NCI-H524 treated with DMSO at 0.1 percent for 48 hours (cell line): Measurements from ENCODE around the gene CAMKMT.

Experiments
- DNase-seq: peaks from one replicate; lab custom pipeline; 2025; lab: John Stamatoyannopoulos, UW

The CAMKMT gene

DNA sequence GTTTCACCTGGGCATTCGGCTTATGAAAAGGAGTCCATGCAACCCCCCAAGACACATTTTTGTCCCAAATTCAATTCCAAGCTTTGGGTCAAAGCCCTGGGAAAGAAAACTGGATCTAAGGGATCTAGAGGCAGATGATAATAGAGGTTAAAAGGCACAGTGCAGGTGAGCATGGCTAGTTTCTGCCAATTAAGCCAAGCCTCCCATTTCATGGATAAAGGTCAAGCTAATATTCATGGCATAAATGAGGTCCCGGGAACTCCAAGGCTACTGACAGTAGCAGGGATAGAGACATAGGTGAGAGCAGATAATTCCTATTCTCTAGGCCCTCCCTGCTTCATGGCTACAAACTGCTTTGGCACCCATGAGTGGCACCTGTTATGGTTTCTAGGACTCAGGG, 83.1 kb downstream of the CAMKMT start:
- no peak for DNase-seq

DNA sequence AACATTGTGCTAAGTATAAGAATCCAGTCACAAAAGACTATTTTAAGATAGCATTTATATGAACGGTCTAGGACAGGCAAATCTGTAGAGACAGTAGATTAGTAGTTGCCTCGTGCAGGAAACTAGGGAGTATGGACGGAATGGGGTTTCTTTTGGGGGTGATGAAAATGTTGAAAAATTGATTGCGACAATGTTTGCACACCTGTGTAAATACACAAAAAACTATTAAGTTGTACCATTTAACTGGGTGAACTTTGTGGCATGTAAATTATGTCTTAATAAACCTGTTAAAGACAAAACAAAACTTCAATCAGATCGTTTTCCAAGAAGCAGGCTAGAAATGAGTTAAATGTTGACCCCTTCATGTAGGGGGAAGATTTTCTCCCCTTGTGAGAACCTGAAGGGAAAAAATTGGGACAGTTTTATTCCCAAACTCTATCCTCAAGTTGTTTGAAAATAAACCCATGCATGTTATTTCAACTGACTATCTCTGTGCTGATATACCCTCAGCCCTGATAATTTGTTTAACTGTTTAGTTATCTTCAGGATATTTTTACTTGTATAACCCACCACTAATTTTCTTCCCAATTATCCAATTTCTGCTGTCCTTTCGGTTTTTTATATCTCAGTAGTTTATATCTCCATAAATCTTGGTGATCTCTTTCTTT, 87.2 kb downstream of the CAMKMT start:
- DNase-seq, result no peak

DNA sequence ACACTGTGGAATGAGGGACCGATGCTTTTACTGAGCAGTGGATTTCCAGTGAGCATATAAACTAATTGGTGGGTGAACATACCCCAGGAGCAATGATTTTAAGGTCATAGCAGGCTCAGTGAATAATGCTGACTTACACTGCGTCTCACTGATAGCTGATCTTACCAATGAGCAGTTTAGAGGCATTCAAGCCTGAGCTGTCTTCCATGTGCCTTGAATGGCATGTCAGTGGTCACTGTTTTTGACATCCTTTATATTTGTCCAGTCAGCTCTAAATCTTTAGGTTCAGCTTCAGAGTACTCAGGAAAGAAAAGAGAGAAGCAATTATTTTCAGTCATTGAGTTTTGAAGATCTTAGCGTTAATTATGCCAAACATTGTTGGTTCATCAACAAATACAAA, 88.3 kb downstream of the CAMKMT start:
- DNase-seq, result no peak

DNA sequence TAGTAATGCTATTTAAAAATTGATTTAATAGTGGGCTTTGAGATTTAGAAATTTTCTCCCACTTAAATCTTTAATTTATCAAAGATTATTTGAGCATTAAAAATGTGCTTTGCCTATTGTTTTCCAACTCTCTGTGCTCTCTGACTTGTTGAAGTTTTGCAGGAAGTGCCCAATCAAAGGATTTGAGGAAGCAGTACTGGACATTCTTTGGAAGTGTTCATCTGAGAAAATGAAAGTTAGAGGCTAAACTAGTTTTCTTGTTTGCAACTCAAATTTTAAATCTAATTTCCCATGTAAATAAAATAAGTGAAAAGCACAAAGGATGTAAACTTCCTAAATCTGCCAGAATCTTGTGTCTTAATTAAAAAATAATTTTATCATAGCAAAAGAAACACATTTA, 89.1 kb downstream of the CAMKMT start:
- no peak for DNase-seq

DNA sequence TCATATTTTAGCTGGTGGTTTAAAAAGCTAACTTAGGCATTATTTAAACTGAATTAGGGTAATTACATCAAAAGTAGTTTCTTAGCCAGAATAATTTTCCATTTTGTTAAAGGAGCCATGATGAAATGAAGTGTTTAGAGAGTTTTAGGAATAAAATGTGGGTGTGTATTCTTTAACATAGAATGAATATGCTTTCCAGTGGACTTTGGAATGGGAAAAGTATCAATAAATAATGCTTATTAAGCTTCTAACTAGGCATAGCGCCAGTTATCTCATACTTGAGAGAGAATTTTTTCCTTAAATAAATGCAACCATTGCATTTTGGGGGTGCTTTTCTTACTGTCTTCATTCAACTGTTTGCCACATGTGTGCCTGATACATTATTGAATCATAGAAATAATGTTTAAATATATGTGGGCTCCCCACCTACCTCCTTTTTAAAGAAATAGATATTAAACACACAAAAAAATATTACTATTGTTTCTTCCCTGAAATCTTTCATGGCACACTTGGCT, 90.4 kb downstream of the CAMKMT start:
- DNase-seq, result no peak

DNA sequence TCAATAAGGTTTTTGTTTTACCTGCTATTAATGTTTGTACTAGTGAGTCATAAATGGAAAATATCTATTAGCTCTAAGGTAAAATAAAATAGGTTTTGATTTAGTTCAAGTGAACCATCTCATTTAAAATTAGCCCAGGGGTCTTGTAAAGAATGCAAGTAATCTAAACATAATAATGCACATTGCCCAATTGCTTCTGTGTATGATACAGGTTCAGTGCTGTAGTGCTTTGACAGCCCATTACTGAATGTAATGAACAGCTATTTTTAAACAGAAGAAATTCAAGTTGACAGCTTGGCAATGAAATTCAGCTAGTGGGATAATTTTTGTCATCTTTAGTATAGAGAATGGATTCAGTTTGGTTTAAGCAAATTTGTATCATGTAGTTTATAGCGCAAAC, 91.5 kb downstream of the CAMKMT start:
- no peak for DNase-seq

DNA sequence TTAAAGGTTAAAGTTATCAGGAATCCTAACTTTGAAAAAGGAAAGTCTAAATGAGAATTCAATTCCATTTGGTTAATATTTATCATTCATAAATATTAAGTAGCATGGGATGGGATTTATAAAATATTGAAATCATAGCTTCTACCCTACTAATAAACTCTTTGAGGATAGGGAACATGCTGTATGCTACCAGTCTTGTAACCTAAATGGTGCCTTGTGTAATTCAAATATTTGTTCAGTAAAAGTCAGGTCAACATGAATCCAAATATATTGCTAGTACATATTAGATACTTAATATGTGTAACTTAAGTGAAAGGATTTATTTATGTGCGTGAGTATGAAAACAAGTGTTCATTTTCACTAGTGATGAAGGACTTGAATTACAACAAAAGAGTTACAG, 94.1 kb downstream of the CAMKMT start:
- no peak for DNase-seq

DNA sequence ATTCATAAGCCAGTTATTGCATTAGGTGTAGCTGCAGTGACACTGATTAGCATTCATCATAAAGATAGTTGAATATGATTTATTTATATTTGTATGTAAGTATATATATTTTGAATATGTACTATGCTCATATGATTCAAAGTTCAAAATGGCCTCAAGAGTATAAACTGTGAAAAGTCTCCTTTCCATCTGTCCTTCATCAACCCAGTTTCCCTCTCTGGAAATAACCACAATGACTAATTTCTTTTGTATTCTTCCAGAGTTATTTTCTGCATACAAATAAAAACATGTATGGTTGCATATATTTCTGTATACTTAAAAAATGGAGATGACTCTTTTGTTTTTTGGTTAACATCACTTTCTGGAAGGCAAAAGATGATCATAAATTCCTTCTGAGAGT, 95.2 kb downstream of the CAMKMT start:
- DNase-seq, result no peak

DNA sequence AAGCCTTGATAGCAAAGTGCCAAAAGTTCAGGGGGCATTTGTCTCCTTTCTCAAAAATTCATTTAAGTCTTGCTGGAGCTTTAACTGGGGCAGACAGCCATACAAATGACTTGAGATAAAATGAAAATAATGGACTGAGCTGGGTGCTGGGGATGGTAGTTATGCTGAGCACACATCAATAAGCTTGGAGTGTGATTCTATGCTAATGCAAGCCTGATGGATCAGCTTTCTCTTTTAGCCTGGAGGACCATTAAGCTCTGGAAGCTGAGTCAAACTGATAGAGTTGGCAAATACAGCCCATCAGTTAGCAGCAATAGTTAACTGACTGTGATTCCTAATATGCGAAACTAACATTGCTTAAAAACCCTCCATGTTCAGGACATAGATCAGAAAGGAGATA, 98.0 kb downstream of the CAMKMT start:
- DNase-seq, result no peak

DNA sequence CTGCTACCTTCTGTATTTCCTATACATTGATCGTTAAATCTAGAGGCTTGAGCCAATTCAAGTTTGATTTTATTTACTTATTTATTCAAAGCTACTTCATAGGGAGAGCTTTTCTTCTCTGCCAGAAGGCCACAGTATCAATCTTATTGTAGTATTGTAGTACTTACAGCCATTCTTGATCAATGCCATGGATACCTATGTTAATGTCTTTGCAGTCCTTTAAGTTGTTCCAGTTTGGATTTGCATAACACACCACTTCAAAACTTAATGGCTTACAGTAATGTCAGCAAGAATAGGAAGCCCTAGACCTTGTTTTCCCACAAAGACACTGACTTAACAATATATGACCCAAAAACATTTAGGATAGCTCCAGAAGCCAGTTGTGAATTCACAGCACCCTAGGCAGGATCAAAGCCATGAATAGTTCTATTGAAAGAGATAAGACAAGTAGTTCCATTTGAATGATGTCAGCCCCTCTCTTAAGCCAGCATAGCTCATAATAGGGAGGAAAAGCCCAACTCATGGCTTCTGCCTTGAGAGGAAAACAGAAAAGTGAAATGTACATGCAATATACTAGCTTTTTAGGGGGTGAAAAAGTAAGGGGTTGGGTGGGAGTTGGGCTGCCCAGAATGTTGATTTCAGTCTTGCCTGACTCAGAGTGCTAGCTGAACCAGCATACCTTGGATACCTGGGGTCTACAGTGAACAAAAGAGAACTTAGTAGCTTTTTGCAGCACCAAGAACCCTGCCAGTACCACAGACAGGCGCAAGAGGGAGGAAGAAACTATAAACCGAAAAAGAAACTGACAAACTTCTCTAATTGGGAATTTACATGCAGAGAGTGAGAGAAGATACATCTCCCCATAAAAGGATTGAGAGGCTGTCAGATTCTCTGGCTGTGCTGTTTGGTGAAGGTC, 101.4 kb downstream of the CAMKMT start:
- DNase-seq, result no peak

DNA sequence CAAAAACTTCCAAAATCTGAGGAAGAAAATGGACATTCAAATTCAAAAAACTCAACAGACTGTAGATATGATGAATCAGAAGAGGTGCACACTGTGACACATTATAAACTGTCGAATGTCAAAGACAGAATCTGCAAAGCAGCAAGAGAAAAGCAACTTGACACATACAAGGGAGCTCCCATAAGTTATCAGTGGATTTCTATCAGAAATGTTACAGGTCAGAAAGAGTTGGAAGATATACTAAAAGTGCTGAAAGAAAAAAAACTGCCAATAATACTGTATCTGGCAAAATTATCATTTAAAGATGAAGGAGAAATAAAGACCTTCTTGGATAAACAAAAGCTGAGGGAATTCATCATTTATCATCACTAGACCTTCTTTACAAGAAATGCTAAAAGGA, 102.7 kb downstream of the CAMKMT start:
- DNase-seq, result no peak

DNA sequence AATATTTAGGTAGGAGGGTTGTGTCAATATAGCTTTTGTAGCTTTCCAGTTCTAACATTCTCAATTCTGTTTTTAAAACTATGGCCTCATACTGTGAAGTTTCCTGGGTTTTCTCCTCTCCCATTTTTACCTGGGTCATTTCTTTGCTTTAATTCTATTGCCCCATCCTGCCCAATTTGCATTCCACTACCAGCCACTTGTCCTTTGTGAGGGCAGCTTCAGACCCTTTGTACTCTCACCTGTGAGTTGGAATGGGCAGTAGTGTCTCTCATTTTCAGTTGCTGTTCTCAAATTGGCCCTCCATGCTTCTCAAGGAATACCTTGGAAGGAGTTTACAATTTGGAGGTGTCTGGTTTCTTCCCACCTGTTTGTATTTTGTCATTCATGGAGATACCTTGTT, 108.4 kb downstream of the CAMKMT start:
- DNase-seq, result no peak

DNA sequence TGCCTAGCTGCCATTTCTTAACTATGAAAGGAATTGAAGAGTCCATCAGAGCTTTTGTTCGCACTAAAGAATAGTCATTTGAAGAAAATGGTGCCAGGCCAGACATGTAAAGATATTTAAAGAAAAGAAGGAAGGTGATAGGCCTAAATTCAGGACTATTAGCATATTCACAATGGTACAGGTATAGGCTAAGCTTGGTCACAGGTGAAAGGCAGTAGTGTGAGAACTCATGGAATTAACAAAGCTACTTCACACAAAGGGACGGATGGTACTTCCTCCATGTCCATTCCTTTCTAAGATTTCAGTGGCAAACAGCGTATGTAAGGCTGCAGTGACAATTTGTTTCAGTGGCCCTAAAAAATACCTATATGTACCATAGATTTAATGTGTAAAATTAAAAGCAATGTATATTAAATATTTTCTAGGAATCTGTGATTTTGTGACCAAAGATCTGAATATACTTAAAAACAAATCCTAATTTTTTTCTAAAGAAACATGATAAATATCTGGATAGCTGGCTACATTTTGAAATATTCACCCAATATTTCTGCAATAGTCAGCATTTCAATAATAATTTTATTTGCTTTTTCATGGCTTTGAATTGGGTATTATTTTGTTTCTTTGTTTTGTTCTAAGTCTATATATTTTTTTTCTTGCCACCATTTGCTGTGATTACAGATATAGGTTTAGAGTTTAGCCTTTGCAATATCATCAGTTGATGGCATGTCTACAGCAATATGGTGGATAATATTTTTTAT, 116.1 kb downstream of the CAMKMT start:
- DNase-seq, result no peak

DNA sequence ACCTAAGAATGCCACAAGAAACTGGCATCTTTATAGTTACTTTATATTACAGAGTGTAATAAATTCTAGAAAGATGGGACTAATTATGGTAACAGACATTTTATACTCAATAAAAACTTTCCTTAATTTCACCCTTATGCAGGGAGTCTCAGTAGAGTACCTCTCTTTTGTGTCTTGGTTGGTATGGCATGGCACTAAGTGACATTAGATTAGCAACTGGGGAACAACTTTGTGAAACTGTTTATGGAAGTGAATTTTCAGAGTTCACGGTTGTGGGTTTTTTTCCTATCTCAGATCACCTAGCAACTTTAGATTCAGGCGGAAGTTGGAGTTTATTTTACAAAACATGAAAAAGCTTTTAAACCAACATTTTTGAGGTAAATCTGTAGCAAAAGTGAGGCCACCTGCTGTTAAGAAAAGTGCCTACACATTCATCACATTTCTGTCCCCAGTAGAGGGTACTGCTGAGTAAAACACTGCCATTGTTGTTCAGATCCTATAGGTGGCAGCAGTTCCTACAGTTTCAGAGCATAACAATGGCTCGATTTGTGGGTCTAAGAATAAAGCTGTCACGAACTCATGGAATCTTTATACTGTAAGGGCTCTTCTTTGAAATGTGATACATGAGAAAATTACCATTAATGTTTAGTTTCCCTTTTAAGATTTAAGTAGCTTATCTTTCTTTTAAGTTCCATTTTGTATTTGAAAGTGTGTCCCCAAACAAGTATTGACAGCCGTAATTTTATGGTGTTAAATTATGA, 117.6 kb downstream of the CAMKMT start:
- peak; percentile 51 for DNase-seq

DNA sequence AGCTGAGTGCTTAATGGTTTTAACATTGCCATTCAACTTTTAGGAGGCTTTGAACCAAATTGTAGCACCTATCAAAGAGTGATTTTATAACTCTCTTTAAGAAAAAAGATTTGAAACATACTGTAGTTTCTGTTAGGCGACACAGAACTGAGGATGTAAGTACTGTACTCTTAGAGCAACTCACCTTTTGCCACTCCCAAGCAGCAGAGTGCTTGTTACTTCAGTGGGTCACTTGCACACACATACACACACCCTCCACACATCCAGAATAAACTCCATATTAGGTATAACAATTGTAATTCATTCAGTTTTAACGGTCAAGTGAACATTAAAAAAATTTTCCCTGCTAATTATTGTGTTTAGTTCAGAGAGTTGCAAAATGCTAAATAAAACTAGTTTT, 118.3 kb downstream of the CAMKMT start:
- no peak for DNase-seq

DNA sequence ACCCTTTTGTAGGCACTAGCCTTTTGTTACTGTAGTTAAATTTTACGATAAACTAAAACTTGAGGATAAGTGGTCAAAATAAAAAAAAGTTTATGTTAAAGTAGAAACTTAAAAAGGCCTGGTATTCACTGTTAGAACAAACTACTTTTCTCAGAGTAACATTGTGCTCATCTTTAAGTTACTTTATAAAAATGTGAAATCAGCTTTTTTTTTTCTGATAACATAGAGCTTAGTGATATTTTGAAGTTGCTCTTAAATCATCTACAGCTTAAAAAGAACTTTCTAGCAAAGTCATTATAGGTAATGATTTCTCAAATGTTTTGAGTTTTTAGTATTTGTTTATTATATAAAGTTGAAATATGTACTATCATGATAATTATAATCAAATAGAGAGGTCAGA, 125.3 kb downstream of the CAMKMT start:
- DNase-seq, result no peak

DNA sequence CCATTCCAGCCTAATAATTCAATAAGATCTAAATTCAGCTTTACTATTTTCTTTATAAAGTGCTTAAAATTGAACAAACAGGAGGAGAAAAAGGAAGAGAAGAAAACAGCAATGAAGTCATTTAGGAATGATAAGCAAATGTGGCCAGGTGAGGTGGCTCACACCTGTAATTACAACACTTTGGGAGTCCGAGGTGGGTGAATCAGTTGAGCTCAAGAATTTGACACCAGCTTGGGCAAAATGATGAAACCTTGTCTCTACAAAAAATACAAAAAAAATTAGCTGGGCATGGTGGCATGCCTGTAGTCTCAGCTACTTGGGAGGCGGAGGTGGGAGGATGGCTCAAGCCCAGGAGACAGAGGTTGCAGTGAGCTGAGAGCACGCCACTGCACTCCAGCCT, 129.0 kb downstream of the CAMKMT start:
- no peak for DNase-seq

DNA sequence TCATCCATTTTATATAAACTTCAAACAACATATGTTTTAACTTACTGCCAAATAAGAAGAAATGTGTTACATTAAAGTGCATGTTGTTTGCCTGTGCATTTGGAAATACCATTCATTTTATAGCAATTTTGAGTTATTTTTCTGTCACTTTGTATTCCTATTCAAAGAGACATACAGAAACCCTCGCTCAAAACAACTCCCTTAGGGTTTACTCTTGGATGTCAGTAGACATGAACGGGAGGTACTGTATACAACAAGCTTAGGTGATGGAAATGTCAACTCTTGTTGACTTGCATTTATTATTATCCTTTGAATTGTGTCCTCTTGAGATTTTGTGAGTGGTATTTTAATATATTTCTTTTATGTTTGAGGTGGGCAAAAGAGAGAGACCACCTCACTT, 132.3 kb downstream of the CAMKMT start:
- DNase-seq, result no peak

DNA sequence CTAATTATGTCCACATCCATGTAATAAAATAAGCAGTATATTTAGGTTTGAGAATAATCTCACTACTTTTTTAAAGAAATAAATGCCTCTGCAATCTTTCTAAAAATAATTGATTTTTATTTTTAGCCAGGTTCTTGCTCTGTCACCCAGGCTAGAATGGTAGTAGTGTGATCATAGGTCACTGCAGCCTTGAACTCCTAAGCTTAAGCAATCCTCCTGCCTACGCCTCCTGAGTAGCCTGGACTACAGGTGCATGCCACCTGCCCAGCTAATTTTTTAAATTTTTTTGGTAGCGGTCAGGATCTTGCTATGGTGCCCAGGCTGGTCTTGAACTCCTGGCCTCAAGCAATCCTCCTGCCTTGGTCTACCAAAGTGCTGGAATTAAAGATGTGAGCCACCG, 133.3 kb downstream of the CAMKMT start:
- DNase-seq, result no peak

DNA sequence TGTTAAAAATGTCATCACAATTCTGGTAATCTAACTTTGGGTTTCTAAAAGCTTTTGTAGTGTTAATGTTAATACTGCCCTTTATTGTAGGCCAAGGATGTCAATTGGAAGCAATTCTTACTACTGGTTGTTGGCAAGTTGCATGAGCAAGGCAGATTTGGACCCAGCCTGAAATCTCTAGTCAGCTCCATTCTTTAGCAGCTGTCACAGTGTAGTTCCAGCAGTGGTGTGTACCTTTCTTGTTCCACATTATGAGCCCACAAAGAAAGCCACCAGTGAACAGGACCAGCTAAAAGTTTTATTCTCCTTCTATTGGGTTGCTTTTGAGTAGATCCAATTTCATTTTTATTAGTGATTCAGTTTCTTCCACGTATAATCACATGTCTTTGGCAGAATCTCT, 133.8 kb downstream of the CAMKMT start:
- DNase-seq, result no peak

DNA sequence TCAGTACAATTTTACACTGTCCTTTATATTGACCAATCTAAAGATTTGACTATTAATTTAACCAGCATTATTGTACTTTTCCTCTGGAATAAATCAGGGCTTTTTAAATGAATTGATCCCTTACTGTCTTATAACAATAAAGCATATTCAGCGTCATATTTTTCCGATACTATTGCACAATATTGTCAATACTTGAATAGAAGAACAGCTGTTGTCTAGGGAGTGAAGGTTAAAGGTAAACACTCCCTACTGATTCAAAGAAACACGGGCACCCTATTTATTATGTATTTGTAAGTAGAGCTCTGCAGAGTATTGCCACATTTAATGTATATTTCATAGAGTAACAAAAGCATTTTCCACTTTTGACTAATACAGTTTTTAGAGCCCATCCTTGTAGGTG, 134.4 kb downstream of the CAMKMT start:
- no peak for DNase-seq

DNA sequence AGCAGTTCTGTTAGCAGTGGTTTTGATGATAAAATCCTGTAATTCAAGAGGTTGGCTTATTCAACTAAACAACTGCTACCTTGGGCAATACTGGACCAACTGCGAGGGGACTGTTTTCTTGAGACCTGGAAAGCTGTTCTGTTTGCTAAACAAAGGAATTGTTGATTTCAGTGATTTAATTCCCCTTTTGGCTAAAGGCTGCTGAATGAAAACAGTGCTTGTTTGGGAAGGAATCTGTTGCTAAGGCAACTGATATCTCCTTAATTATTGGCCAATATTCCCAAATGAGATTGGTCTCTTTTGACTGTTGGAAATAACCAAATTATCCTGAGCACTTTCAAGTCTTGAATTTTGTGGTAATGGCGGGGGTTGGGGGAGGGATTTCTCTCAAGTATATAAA, 136.8 kb downstream of the CAMKMT start:
- no peak for DNase-seq
